H1 (cell line): Measurements from ENCODE around the gene CBLN3. TPM values are rescaled to one million over a fixed set of nuclear protein-coding genes. Genes with fewer than 3 reads are reported as not detected.

Experiments
- CTCF ChIA-PET: fragments of 300-600 bp; sonication (Branson Sonifier 250); formaldehyde crosslinking; loops from one replicate; lab custom pipeline; 2021; ENCODE audit not compliant: partially characterized antibody; lab: Charles Lee
- POLR2A ChIA-PET: fragments of 300-600 bp; sonication (Branson Sonifier 250); formaldehyde crosslinking; loops from one replicate; lab custom pipeline; 2021; ENCODE audit warnings: inconsistent platforms; ENCODE audit not compliant: partially characterized antibody; lab: Charles Lee
- DNase-seq, 2 experiments: peaks; one replicate each; pipeline versions ENCODE4 v3.0.0 to v3.0.0-alpha.2; 2010 to 2022; ENCODE audit warnings: low spot score in 2 of 2, low read depth in 1 of 2, mixed read lengths in 1 of 2
- FAIRE-seq: peaks from 2 replicates; lab custom pipeline; 2011; peaks lifted over from hg19 to GRCh38; lab: Jason Lieb, UNC
- H2AFZ ChIP-seq: 2 replicates; pipeline ENCODE4 v1.8.1; 2012; ENCODE audit warnings: low read length, inconsistent platforms
- H2AK5ac ChIP-seq: 2 replicates; pipeline ENCODE4 v1.6.1; 2013; ENCODE audit warnings: low read depth, low read length
- H2BK120ac ChIP-seq: replicated peaks from 2 replicates; pipeline ENCODE3; 2013; ENCODE audit warnings: low read depth, low read length, inconsistent platforms
- H2BK12ac ChIP-seq: 2 replicates; pipeline ENCODE4 v1.6.1; 2013; ENCODE audit warnings: low read depth, low read length
- H2BK15ac ChIP-seq: 2 replicates; pipeline ENCODE4 v1.6.1; 2013; ENCODE audit warnings: low read length
- H2BK20ac ChIP-seq: 2 replicates; pipeline ENCODE4 v1.6.1; 2013; ENCODE audit warnings: low read length
- H2BK5ac ChIP-seq: 2 replicates; pipeline ENCODE4 v1.6.1; 2013; ENCODE audit warnings: low read depth, low read length
- H3K14ac ChIP-seq: 2 replicates; pipeline ENCODE4 v1.6.1; 2013; ENCODE audit warnings: inconsistent platforms; ENCODE audit not compliant: insufficient read length
- H3K18ac ChIP-seq: 2 replicates; pipeline ENCODE4 v1.6.1; 2013; ENCODE audit warnings: low read length; ENCODE audit errors: extremely low read depth
- H3K23ac ChIP-seq: 2 replicates; pipeline ENCODE4 v1.6.1; 2013; ENCODE audit warnings: inconsistent platforms; ENCODE audit not compliant: insufficient read length
- H3K23me2 ChIP-seq: 2 replicates; pipeline ENCODE4 v1.6.1; 2013; ENCODE audit warnings: low read depth, low read length
- H3K27ac ChIP-seq: 2 replicates; pipeline ENCODE4 v1.6.1; 2011; ENCODE audit warnings: low read depth, low read length, inconsistent platforms
- H3K27me3 ChIP-seq, 4 experiments: replicated peaks in 1 of 4; 1 replicate in 1 of 4; 2 replicates in 3 of 4; pipeline versions ENCODE4 v1.6.1 to v1.8.1; 2011 to 2013; ENCODE audit warnings: low read length in 3 of 4, mild to moderate bottlenecking in 3 of 4, inconsistent platforms in 2 of 4, mixed read lengths in 2 of 4, moderate library complexity in 1 of 4; ENCODE audit not compliant: control insufficient read depth in 3 of 4, insufficient read depth in 3 of 4; ENCODE audit errors: extremely low read depth in 1 of 4
- H3K36me3 ChIP-seq, 4 experiments: 2 replicates each; pipeline versions ENCODE4 v1.6.1 to v1.8.1; 2011 to 2013; ENCODE audit warnings: mild to moderate bottlenecking in 4 of 4, low read length in 3 of 4, moderate library complexity in 2 of 4, control low read depth in 1 of 4, inconsistent platforms in 1 of 4; ENCODE audit not compliant: insufficient read depth in 4 of 4, control insufficient read depth in 2 of 4
- H3K4ac ChIP-seq: replicated peaks from 2 replicates; pipeline ENCODE3; 2013; ENCODE audit warnings: low read length, low read depth, mixed read lengths, inconsistent platforms; ENCODE audit not compliant: insufficient read length
- H3K4me1 ChIP-seq, 4 experiments: replicated peaks in 1 of 4; 1 replicate in 1 of 4; 2 replicates in 3 of 4; pipeline versions ENCODE4 v1.6.1 to v1.8.1; 2011 to 2013; ENCODE audit warnings: low read length in 3 of 4, inconsistent platforms in 2 of 4, mixed read lengths in 1 of 4; ENCODE audit not compliant: insufficient read depth in 4 of 4, control insufficient read depth in 3 of 4
- H3K4me2 ChIP-seq, 2 experiments: 2 replicates each; pipeline versions ENCODE4 v1.6.1 to v1.8.1; 2011 to 2013; ENCODE audit warnings: low read depth in 2 of 2, low read length in 2 of 2, control low read depth in 1 of 2, inconsistent platforms in 1 of 2, mild to moderate bottlenecking in 1 of 2; ENCODE audit not compliant: insufficient read depth in 1 of 2
- H3K4me3 ChIP-seq, 4 experiments: fragments of 200-600, 300-600 bp in 1 of 4; sonication (generic), shearing (Covaris generic), sonication (Bioruptor Twin) in 1 of 4; 2 replicates each; pipeline versions ENCODE4 v1.5.1 to v1.8.1; 2011 to 2016; ENCODE audit warnings: low read length in 4 of 4, low read depth in 3 of 4, control low read depth in 2 of 4, inconsistent platforms in 2 of 4, mild to moderate bottlenecking in 2 of 4, mixed read lengths in 1 of 4, moderate library complexity in 1 of 4; ENCODE audit not compliant: insufficient read depth in 2 of 4; ENCODE audit errors: extremely low read depth in 1 of 4
- H3K56ac ChIP-seq: replicated peaks from 2 replicates; pipeline ENCODE3; 2013; ENCODE audit warnings: low read depth, mild to moderate bottlenecking, mixed read lengths, low read length, inconsistent platforms; ENCODE audit not compliant: insufficient read length
- H3K79me1 ChIP-seq: 2 replicates; pipeline ENCODE4 v1.6.1; 2013; ENCODE audit warnings: low read depth, low read length, control low read depth
- H3K79me2 ChIP-seq, 2 experiments: 2 replicates each; pipeline versions ENCODE4 v1.6.1 to v1.8.1; 2012 to 2013; ENCODE audit warnings: low read length in 2 of 2, mild to moderate bottlenecking in 2 of 2, inconsistent platforms in 1 of 2; ENCODE audit not compliant: insufficient read depth in 2 of 2, control insufficient read depth in 1 of 2
- H3K9ac ChIP-seq, 4 experiments: replicated peaks in 1 of 4; 1 replicate in 1 of 4; 2 replicates in 3 of 4; pipeline versions ENCODE4 v1.6.1 to v1.8.1; 2011 to 2013; ENCODE audit warnings: low read depth in 3 of 4, low read length in 3 of 4, control low read depth in 2 of 4, mild to moderate bottlenecking in 2 of 4, moderate library complexity in 2 of 4, inconsistent platforms in 1 of 4; ENCODE audit errors: extremely low read depth in 1 of 4
- H3K9me3 ChIP-seq, 2 experiments: 2 replicates each; pipeline versions ENCODE4 v1.6.1 to v1.8.1; 2012 to 2013; ENCODE audit warnings: mild to moderate bottlenecking in 2 of 2, moderate library complexity in 2 of 2, control low read depth in 1 of 2, inconsistent platforms in 1 of 2, low read depth in 1 of 2, low read length in 1 of 2, mixed read lengths in 1 of 2; ENCODE audit not compliant: insufficient read depth in 2 of 2
- H4K20me1 ChIP-seq, 2 experiments: replicated peaks in 1 of 2; 2 replicates each; pipeline versions ENCODE3 to v1.8.1; 2011 to 2013; ENCODE audit warnings: inconsistent platforms in 2 of 2, low read length in 2 of 2, mild to moderate bottlenecking in 1 of 2; ENCODE audit not compliant: insufficient read depth in 2 of 2, control insufficient read depth in 1 of 2
- H4K5ac ChIP-seq: 2 replicates; pipeline ENCODE4 v1.6.1; 2013; ENCODE audit warnings: low read length, low read depth, mixed read lengths, inconsistent platforms; ENCODE audit not compliant: insufficient read length
- H4K8ac ChIP-seq: 2 replicates; pipeline ENCODE4 v1.8.0; 2013; ENCODE audit warnings: mild to moderate bottlenecking, moderate library complexity, low read length, inconsistent platforms; ENCODE audit not compliant: insufficient read depth; ENCODE audit errors: extremely low read depth
- H4K91ac ChIP-seq: replicated peaks from 2 replicates; pipeline ENCODE3; 2013; ENCODE audit warnings: low read length, mixed read lengths, inconsistent platforms; ENCODE audit not compliant: insufficient read length
- BCL11A ChIP-seq, 2 experiments: IDR thresholded peaks; one replicate each; pipeline ENCODE4 v1.6.1; 2011; ENCODE audit warnings: low read depth in 2 of 2, low read length in 2 of 2, mild to moderate bottlenecking in 2 of 2
- CEBPB ChIP-seq: IDR thresholded peaks from 2 replicates; pipeline ENCODE4 v1.6.1; 2012; ENCODE audit warnings: low read depth, low read length
- GABPA ChIP-seq: IDR thresholded peaks from 2 replicates; pipeline ENCODE4 v1.6.1; 2011; ENCODE audit warnings: mild to moderate bottlenecking, low read length, moderate library complexity, borderline replicate concordance; ENCODE audit not compliant: insufficient read depth
- JUND ChIP-seq: IDR thresholded peaks from 2 replicates; pipeline ENCODE4 v1.6.1; 2011; ENCODE audit warnings: mild to moderate bottlenecking, improper control_type of control experiment, low read length
- RXRA ChIP-seq: IDR thresholded peaks from 2 replicates; pipeline ENCODE4 v1.6.1; 2011; ENCODE audit warnings: low read depth, mild to moderate bottlenecking, low read length, moderate library complexity; ENCODE audit not compliant: insufficient read depth
- SP1 ChIP-seq: IDR thresholded peaks from 2 replicates; pipeline ENCODE4 v1.6.1; 2011; ENCODE audit warnings: low read depth, low read length
- TAF7 ChIP-seq: optimal IDR thresholded peaks from 2 replicates; pipeline ENCODE3; 2011; ENCODE audit warnings: low read depth, mild to moderate bottlenecking, inconsistent platforms, low read length, moderate library complexity, borderline replicate concordance
- WGBS, 2 experiments: shearing (Covaris generic) in 1 of 2; methylation state at CpG; one replicate each; pipeline versions ENCODE4 v1.1.6 to v1.1.7; 2013 to 2015; ENCODE audit warnings: low lambda C conversion rate in 2 of 2, mixed read lengths in 2 of 2, inconsistent platforms in 1 of 2, low coverage in 1 of 2, missing lambda C conversion rate in 1 of 2; ENCODE audit not compliant: insufficient replicate concordance in 2 of 2, insufficient coverage in 1 of 2, insufficient read length in 1 of 2; ENCODE audit errors: extremely low coverage in 1 of 2, missing lambda C conversion rate in 1 of 2; 5-methylcytosine and 5-hydroxymethylcytosine counted together
- polyA plus RNA-seq, 7 experiments: library from polyadenylated mRNA; depleted of rRNA in 3 of 7; stranded (reverse) in 5 of 7; unstranded in 2 of 7; fragments of >200 nt in 5 of 7; fragments of 200-250 nt in 2 of 7; gene quantifications; 1 replicate in 5 of 7; 2 replicates in 1 of 7; 4 replicates in 1 of 7; pipeline versions ENCODE4 v1.2.1 to v1.2.3, GENCODE V29; 2011 to 2013; ENCODE audit warnings: missing spikeins in 2 of 7, mixed read lengths in 2 of 7
- total RNA-seq: library from RNA; stranded (reverse); fragmentation: NEBNext Ultra II Directional; extraction: Animal tissue kit (Norgen Biotek cat#: 25700); gene quantifications from 2 replicates; pipeline ENCODE4 v1.2.1, GENCODE V29; 2021
- TF ChIP-seq, protein P1 (sequence below), 3 experiments: IDR thresholded peaks; 1 replicate in 2 of 3; 2 replicates in 1 of 3; pipeline versions ENCODE4 v1.5.1 to v1.6.1; 2011; ENCODE audit warnings: low read length in 3 of 3, mild to moderate bottlenecking in 3 of 3, inconsistent platforms in 2 of 3, low read depth in 1 of 3, moderate library complexity in 1 of 3; ENCODE audit not compliant: insufficient read depth in 1 of 3; ENCODE audit errors: control extremely low read depth in 1 of 3
- TF ChIP-seq, protein P2 (sequence below): IDR thresholded peaks from 2 replicates; pipeline ENCODE4 v1.6.1; 2011; ENCODE audit warnings: low read depth, mild to moderate bottlenecking, low read length; ENCODE audit not compliant: insufficient read depth

CBLN3 gene
- total and polyA plus RNA-seq, 2 of the 8 experiments (the other 6 are each of a cell fraction or from before 2014, with no cell fraction given), result 0.54 to 1.00 TPM

DNA sequence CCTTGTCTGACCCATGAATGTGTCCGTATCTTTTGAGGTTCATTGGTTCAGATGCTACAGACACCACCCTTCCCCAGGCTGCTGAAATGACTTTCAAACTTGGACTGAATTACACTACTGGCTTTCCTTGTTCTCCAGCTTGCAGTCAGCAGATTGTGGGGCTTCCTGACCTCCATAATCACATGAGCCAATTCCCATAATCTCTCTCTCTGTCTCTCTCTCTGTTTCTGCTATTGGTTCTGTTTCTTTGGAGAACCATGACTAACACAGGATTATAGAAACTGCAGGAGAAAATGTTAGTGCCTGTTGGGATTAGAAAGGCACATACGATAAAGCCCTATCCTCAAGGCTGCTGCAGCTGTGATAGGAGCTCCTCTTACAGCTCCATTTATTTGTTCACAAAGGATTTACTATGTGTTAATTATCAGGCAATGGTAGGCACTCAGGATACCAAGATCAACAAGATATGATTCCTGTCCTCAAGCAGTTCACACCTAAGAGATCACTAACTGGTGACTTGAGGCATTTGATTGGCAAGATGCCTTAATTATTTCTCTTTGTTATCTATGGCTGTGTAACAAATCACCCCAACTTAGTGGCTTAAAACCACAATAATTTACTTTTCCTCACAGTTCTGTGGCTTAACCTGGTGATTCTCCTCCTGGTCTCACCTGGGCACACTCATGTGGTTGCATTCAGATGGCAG is 40.8 kb downstream of the CBLN3 start:
- no peak overlapping the region for H3K4ac ChIP-seq
- no peaks in the 10 kb centered on the region for H3K36me3 ChIP-seq
- H3K4me2 ChIP-seq, result no peak overlapping the region
- no peak overlapping the region for H3K56ac ChIP-seq
- no peak overlapping the region for H3K27ac ChIP-seq
- H3K79me1 ChIP-seq, result no peaks in the 10 kb centered on the region
- no peak overlapping the region for H2BK120ac ChIP-seq
- FAIRE-seq, result no peak
- H4K20me1 ChIP-seq, result no peaks in the 10 kb centered on the region
- 0 out of 7 replicates have a peak, but pooled peaks cover 0 to 4% (median 0%) of the 10 kb centered on the region in 4 experiments for H3K4me1 ChIP-seq
- H3K27me3 ChIP-seq, result peaks cover 0 to 2% (median 0%) of the 10 kb centered on the region in 4 experiments; a peak in 1 of 7 replicates
- H2BK5ac ChIP-seq, result no peak overlapping the region; the same call in 1 of the 2 replicates
- no peak overlapping the region for H4K5ac ChIP-seq
- H3K79me2 ChIP-seq, result no peaks in the 10 kb centered on the region
- H3K23ac ChIP-seq, result no peak overlapping the region
- no peak overlapping the region for H2AK5ac ChIP-seq
- H3K9me3 ChIP-seq, result no peaks in the 10 kb centered on the region
- no peak overlapping the region for H3K14ac ChIP-seq
- H4K91ac ChIP-seq, result no peak overlapping the region
- no peak overlapping the region for H4K8ac ChIP-seq
- H3K4me3 ChIP-seq, result no peak overlapping the region
- 75% methylated on average over 2 of the region's 2 CpGs; no CpG with 5 or more reads in 1 of the 2 experiments for WGBS, 2 experiments
- DNase-seq, result no peak
- ChIA-PET POLR2A (interaction anchor here (4.7 kb wide), 1 partner anchor 10 kb away, joined by 27 read pairs; no protein-coding TSS in a partner anchor), CTCF (interaction anchor here (0.6 to 5.4 kb wide), 12 partner anchors 9 to 336 kb away, joined by 3 to 40 read pairs (median 3); no protein-coding TSS in a partner anchor)
- no peak overlapping the region for H2BK20ac ChIP-seq
- H3K9ac ChIP-seq, result no peak overlapping the region
- H2BK12ac ChIP-seq, result no peak overlapping the region
- no peak overlapping the region for H3K18ac ChIP-seq
- no peaks in the 10 kb centered on the region for H3K23me2 ChIP-seq
- no peak overlapping the region for H2BK15ac ChIP-seq
- H2AFZ ChIP-seq, result peak overlapping the region; percentile 47; the same call in 1 of the 2 replicates
- TF ChIP-seq TAF7 (no peak), CEBPB (no peak), RXRA (no peak), JUND (no peak), BCL11A (IDR thresholded peaks at IDR 0.05; ENCODE audit: low read depth in 2 of 2, low read length in 2 of 2) (no peak), SP1 (no peak), GABPA (no peak)
- TF ChIP-seq, protein P1, sequence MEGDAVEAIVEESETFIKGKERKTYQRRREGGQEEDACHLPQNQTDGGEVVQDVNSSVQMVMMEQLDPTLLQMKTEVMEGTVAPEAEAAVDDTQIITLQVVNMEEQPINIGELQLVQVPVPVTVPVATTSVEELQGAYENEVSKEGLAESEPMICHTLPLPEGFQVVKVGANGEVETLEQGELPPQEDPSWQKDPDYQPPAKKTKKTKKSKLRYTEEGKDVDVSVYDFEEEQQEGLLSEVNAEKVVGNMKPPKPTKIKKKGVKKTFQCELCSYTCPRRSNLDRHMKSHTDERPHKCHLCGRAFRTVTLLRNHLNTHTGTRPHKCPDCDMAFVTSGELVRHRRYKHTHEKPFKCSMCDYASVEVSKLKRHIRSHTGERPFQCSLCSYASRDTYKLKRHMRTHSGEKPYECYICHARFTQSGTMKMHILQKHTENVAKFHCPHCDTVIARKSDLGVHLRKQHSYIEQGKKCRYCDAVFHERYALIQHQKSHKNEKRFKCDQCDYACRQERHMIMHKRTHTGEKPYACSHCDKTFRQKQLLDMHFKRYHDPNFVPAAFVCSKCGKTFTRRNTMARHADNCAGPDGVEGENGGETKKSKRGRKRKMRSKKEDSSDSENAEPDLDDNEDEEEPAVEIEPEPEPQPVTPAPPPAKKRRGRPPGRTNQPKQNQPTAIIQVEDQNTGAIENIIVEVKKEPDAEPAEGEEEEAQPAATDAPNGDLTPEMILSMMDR (IDR thresholded peaks at IDR 0.05; ENCODE audit: control extremely low read depth in 1 of 3, insufficient read depth in 1 of 3, low read depth in 1 of 3, low read length in 3 of 3), result no peak
- TF ChIP-seq, protein P2, sequence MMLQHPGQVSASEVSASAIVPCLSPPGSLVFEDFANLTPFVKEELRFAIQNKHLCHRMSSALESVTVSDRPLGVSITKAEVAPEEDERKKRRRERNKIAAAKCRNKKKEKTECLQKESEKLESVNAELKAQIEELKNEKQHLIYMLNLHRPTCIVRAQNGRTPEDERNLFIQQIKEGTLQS, result no peak
